ENCODE data around the gene UCN3.

The UCN3 gene

GRCh38 chr10:5364890-5365338 is at the start of gene UCN3:
UCN3 (plus strand) TSS chr10:5364966; CDS start chr10:5373721, 8,755 bp downstream.
- no peak within 1 kb of the TSS for H3K4me3 ChIP-seq (ENCODE audit: low read depth, low read length)
- no peak for TF ChIP-seq CTCF (IDR thresholded peaks at IDR 0.05; ENCODE audit: control insufficient read depth, extremely low read depth, insufficient read depth)
- no peak for DNase-seq (ENCODE audit: low read depth)

GRCh38 chr10:5317547-5318107 is 47.1 kb upstream of the UCN3 start:
- no peak for TF ChIP-seq CTCF (IDR thresholded peaks at IDR 0.05; ENCODE audit: control insufficient read depth, extremely low read depth, insufficient read depth)
- no peak overlapping the region for H3K4me3 ChIP-seq (ENCODE audit: low read depth, low read length)
- DNase-seq (ENCODE audit: low read depth), result no peak

GRCh38 chr10:5318148-5318547 is 46.6 kb upstream of the UCN3 start:
- TF ChIP-seq CTCF (IDR thresholded peaks at IDR 0.05; ENCODE audit: control insufficient read depth, extremely low read depth, insufficient read depth), result no peak
- no peak overlapping the region for H3K4me3 ChIP-seq (ENCODE audit: low read depth, low read length)
- DNase-seq (ENCODE audit: low read depth), result no peak

- no peak for TF ChIP-seq CTCF (IDR thresholded peaks at IDR 0.05; ENCODE audit: control insufficient read depth, extremely low read depth, insufficient read depth)
- H3K4me3 ChIP-seq (ENCODE audit: low read depth, low read length), result no peak overlapping the region
- DNase-seq (ENCODE audit: low read depth), result no peak
Measured at GRCh38 chr10:5319863-5320262, 44.9 kb upstream of the UCN3 start.

GRCh38 chr10:5321273-5321672 is 43.5 kb upstream of the UCN3 start:
- no peak for DNase-seq (ENCODE audit: low read depth)
- H3K4me3 ChIP-seq (ENCODE audit: low read depth, low read length), result no peak overlapping the region
- TF ChIP-seq CTCF (IDR thresholded peaks at IDR 0.05; ENCODE audit: control insufficient read depth, extremely low read depth, insufficient read depth), result no peak

GRCh38 chr10:5323446-5323845 is 41.3 kb upstream of the UCN3 start:
- TF ChIP-seq CTCF (IDR thresholded peaks at IDR 0.05; ENCODE audit: control insufficient read depth, extremely low read depth, insufficient read depth), result no peak
- H3K4me3 ChIP-seq (ENCODE audit: low read depth, low read length), result no peak overlapping the region
- no peak for DNase-seq (ENCODE audit: low read depth)

- H3K4me3 ChIP-seq (ENCODE audit: low read depth, low read length), result no peak overlapping the region
- TF ChIP-seq CTCF (IDR thresholded peaks at IDR 0.05; ENCODE audit: control insufficient read depth, extremely low read depth, insufficient read depth), result no peak
- no peak for DNase-seq (ENCODE audit: low read depth)
Measured at GRCh38 chr10:5325076-5325475, 39.7 kb upstream of the UCN3 start.

Measured in LNCaP clone FGC (cell line).